DMS53 (cell line): ENCODE results near the gene PLA2G2D.
A peak's percentile ranks its signal among the peaks of the same experiment; 100 is the strongest.

Experiments used
- DNase-seq: peaks from one replicate; lab custom pipeline; 2025; lab: John Stamatoyannopoulos, UW

PLA2G2D gene

GRCh38 chr1:20119347-20119746 lies at the start of gene PLA2G2D:
PLA2G2D (minus strand) TSS chr1:20119536; CDS start chr1:20119498, 38 bp downstream.
- DNase-seq = no peak

GRCh38 chr1:20168564-20169491 lies 49.5 kb upstream of the PLA2G2D start:
- peak; percentile 17 for DNase-seq

GRCh38 chr1:20167126-20167525 lies 47.8 kb upstream of the PLA2G2D start:
- no peak for DNase-seq

- DNase-seq = no peak
Measured at GRCh38 chr1:20166051-20166450, 46.7 kb upstream of the PLA2G2D start.

GRCh38 chr1:20165522-20165951 lies 46.2 kb upstream of the PLA2G2D start:
- DNase-seq = peak; percentile 55

GRCh38 chr1:20164694-20165202 lies 45.4 kb upstream of the PLA2G2D start:
- no peak for DNase-seq

- DNase-seq = peak; percentile 50
Measured at GRCh38 chr1:20160034-20160433, 40.7 kb upstream of the PLA2G2D start.

- DNase-seq = peak; percentile 82
Measured at GRCh38 chr1:20158358-20159070, 39.2 kb upstream of the PLA2G2D start.

- no peak for DNase-seq
Measured at GRCh38 chr1:20154301-20154831, 35.0 kb upstream of the PLA2G2D start.

- peak; percentile 20 for DNase-seq
Measured at GRCh38 chr1:20153000-20153418, 33.7 kb upstream of the PLA2G2D start.

- no peak for DNase-seq
Measured at GRCh38 chr1:20152599-20152930, 33.2 kb upstream of the PLA2G2D start.

GRCh38 chr1:20151906-20152598 lies 32.7 kb upstream of the PLA2G2D start:
- DNase-seq = peak; percentile 95

- peak; percentile 33 for DNase-seq
Measured at GRCh38 chr1:20150969-20151368, 31.6 kb upstream of the PLA2G2D start.

- DNase-seq = no peak
Measured at GRCh38 chr1:20150326-20150705, 31.0 kb upstream of the PLA2G2D start.

- no peak for DNase-seq
Measured at GRCh38 chr1:20149601-20150325, 30.4 kb upstream of the PLA2G2D start.

GRCh38 chr1:20148571-20149500 lies 29.5 kb upstream of the PLA2G2D start:
- no peak for DNase-seq

GRCh38 chr1:20147846-20148570 lies 28.7 kb upstream of the PLA2G2D start:
- DNase-seq = no peak

- DNase-seq = no peak
Measured at GRCh38 chr1:20143734-20144565, 24.6 kb upstream of the PLA2G2D start.

GRCh38 chr1:20143318-20143717 lies 24.0 kb upstream of the PLA2G2D start:
- no peak for DNase-seq
